ENCODE measurements around the gene LIMCH1.

The LIMCH1 gene

DNA sequence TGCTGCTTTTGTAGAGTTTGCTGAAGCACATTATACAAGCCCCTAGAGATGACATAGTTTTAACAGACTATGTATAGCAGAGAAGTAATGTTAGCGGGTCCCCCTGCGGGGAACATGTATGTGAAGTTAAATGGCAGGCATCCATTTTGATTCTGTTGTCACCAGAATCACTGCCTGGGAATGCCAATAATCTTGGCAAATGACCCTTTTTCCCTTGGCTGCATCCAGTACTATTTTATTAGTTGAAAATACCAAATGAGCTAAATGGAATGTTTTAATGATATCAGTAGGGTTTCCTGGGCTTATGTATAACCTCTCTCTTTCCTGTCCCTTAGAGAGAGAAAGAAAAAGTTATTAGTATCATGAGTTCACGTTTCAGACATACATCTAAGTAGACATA is 93.6 kb downstream of the LIMCH1 start:
- Histone ChIP-seq H3K27me3 (replicated peaks; ENCODE audit: control insufficient read depth, insufficient read depth, low read length) (no peaks in the 10 kb centered on the region; the same call in none of the 2 replicates), H3K36me3 (ENCODE audit: control insufficient read depth, insufficient read depth, low read length) (no peaks in the 10 kb centered on the region), H3K4me3 (replicated peaks; ENCODE audit: low read depth, low read length) (no peak overlapping the region)
- TF ChIP-seq, protein P1, sequence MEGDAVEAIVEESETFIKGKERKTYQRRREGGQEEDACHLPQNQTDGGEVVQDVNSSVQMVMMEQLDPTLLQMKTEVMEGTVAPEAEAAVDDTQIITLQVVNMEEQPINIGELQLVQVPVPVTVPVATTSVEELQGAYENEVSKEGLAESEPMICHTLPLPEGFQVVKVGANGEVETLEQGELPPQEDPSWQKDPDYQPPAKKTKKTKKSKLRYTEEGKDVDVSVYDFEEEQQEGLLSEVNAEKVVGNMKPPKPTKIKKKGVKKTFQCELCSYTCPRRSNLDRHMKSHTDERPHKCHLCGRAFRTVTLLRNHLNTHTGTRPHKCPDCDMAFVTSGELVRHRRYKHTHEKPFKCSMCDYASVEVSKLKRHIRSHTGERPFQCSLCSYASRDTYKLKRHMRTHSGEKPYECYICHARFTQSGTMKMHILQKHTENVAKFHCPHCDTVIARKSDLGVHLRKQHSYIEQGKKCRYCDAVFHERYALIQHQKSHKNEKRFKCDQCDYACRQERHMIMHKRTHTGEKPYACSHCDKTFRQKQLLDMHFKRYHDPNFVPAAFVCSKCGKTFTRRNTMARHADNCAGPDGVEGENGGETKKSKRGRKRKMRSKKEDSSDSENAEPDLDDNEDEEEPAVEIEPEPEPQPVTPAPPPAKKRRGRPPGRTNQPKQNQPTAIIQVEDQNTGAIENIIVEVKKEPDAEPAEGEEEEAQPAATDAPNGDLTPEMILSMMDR (IDR thresholded peaks at IDR 0.05; ENCODE audit: insufficient read depth, low read length, poor library complexity, severe bottlenecking): no peak
- DNase-seq (ENCODE audit: extremely low read depth, insufficient read length): no peak

DNA sequence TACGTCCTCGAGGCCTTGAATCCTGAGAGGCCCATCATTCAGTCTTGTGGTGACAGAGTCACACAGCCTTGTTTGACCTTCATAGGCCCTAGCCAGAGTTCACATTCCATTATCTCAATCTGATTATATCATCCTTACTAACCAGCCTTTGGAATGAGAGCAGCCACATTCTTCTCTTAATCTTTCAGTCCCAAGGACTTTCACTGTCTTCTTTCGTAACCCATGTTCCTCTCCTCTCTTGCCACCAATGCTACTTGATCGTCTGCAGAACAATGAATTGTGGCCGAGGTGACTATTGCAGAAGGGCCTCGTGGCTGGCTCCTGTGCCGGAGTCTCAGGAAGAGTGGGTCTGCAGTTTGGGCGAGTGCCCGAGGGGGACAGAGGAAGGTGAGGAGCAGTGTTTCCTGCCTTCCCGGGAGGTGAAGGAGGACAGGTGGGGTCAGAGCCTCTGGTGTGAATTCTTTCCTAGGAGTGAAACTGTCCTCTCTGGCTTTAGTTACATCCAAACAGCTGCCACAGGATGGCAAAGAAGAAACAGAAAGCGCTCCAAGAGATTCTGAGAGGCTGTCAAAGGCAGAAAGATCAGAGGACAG is 94.6 kb downstream of the LIMCH1 start:
- Histone ChIP-seq H3K4me3 (replicated peaks; ENCODE audit: low read depth, low read length) (no peak overlapping the region), H3K27me3 (replicated peaks; ENCODE audit: control insufficient read depth, insufficient read depth, low read length) (no peaks in the 10 kb centered on the region; the same call in none of the 2 replicates), H3K36me3 (ENCODE audit: control insufficient read depth, insufficient read depth, low read length) (no peaks in the 10 kb centered on the region)
- no peak for DNase-seq (ENCODE audit: extremely low read depth, insufficient read length)
- TF ChIP-seq, protein P1 (IDR thresholded peaks at IDR 0.05; ENCODE audit: insufficient read depth, low read length, poor library complexity, severe bottlenecking): no peak

DNA sequence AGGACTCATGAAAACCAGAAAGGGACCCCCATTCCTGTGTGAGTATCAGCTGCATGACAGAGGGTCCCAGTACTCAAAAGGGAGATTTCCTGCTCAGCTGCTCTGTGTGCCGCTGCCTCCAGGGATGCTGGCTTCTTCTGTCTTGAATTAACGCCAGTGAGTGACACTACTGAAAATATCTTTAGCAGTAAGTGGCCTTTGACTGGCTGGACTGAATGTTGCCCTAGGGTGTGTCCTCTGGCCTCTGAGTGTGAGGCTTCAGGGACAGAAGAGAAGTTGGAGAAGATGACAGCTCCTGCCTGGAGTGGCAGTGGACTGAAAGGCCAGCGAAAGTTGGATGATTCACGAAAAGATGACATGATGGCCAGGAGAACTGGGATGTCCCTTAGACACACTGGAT is 95.4 kb downstream of the LIMCH1 start:
- DNase-seq (ENCODE audit: extremely low read depth, insufficient read length): no peak
- no peaks in the 10 kb centered on the region; the same call in none of the 2 replicates for H3K27me3 ChIP-seq (replicated peaks; ENCODE audit: control insufficient read depth, insufficient read depth, low read length)
- H3K36me3 ChIP-seq (ENCODE audit: control insufficient read depth, insufficient read depth, low read length): no peaks in the 10 kb centered on the region
- TF ChIP-seq, protein P1 (IDR thresholded peaks at IDR 0.05; ENCODE audit: insufficient read depth, low read length, poor library complexity, severe bottlenecking): no peak
- no peak overlapping the region for H3K4me3 ChIP-seq (replicated peaks; ENCODE audit: low read depth, low read length)

DNA sequence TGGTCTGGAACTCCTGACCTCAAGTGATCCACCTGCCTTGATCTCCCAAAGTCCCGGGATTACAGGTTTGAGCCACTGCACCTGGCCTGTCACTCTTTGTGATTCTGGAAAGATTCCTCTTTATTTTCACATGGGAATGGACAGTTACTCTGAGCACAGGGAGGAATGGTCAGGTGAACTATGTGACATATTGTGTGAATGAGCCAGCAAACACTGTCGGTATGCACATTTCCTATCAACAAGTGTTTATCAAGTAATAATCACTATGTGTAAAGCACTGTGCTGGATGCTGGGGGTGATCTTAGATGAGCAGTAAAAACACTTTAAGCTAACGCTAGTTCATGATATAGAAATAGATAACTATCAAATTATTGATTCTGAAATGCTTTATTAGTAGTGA is 97.5 kb downstream of the LIMCH1 start:
- Histone ChIP-seq H3K36me3 (ENCODE audit: control insufficient read depth, insufficient read depth, low read length) (no peaks in the 10 kb centered on the region), H3K27me3 (replicated peaks; ENCODE audit: control insufficient read depth, insufficient read depth, low read length) (no peaks in the 10 kb centered on the region; the same call in none of the 2 replicates), H3K4me3 (replicated peaks; ENCODE audit: low read depth, low read length) (no peak overlapping the region)
- DNase-seq (ENCODE audit: extremely low read depth, insufficient read length): no peak
- TF ChIP-seq, protein P1 (IDR thresholded peaks at IDR 0.05; ENCODE audit: insufficient read depth, low read length, poor library complexity, severe bottlenecking): no peak

DNA sequence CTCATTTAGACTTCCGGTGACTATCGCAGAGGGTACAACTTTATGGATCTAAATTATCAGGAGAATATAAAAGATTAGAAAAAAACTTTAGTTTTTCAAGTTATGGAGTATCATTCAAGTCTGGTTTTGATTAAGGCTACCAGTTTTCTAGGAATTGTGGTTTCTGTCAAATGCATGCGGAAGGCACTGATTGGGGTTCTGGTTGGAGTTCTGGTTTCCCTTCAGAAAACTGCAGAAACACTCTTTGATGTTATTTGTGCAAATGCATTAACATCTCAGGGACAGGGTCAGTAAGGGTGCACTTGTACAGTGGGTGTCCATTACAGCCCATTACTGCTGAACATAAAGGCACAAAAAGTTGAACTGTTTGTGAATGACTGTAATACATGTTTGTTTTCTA is 100.2 kb downstream of the LIMCH1 start:
- DNase-seq (ENCODE audit: extremely low read depth, insufficient read length): no peak
- TF ChIP-seq, protein P1 (IDR thresholded peaks at IDR 0.05; ENCODE audit: insufficient read depth, low read length, poor library complexity, severe bottlenecking): no peak
- Histone ChIP-seq H3K36me3 (ENCODE audit: control insufficient read depth, insufficient read depth, low read length) (no peaks in the 10 kb centered on the region), H3K27me3 (replicated peaks; ENCODE audit: control insufficient read depth, insufficient read depth, low read length) (no peaks in the 10 kb centered on the region; the same call in none of the 2 replicates), H3K4me3 (replicated peaks; ENCODE audit: low read depth, low read length) (no peak overlapping the region)

DNA sequence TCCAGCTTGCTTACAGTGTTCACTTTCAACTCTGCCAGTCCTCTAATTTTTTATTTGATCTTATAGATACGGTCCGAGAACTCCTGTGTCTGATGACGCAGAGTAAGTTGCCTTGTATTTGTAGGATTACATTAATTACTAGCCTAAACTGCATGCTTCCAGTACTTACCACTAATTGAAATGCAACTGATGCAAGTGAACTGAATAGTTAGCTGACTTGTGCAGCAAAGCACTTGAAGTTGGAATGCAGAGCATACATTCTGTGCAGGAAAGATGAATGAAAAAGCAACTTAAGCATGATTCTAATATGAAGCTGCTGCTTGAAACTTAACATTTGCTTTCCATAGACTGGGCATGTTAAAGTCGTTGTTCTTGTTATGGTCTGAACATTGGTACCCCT is 100.9 kb downstream of the LIMCH1 start:
- TF ChIP-seq, protein P1 (IDR thresholded peaks at IDR 0.05; ENCODE audit: insufficient read depth, low read length, poor library complexity, severe bottlenecking): no peak
- no peaks in the 10 kb centered on the region for H3K36me3 ChIP-seq (ENCODE audit: control insufficient read depth, insufficient read depth, low read length)
- no peak for DNase-seq (ENCODE audit: extremely low read depth, insufficient read length)
- no peak overlapping the region for H3K4me3 ChIP-seq (replicated peaks; ENCODE audit: low read depth, low read length)
- no peaks in the 10 kb centered on the region; the same call in none of the 2 replicates for H3K27me3 ChIP-seq (replicated peaks; ENCODE audit: control insufficient read depth, insufficient read depth, low read length)

All from GM06990 (cell line).